ENCODE measurements around the gene POLR2L.
A peak's percentile ranks its signal among the peaks of the same experiment; 100 is the strongest.

The POLR2L gene

GRCh38 chr11:791658-792534 lies 50.4 kb downstream of the POLR2L start:
- TF ChIP-seq CTCF (IDR thresholded peaks at IDR 0.05; ENCODE audit: borderline replicate concordance, insufficient read depth, low read depth, low read length): no peak
- H3K4me3 ChIP-seq (ENCODE audit: low read depth, low read length): no peak overlapping the region

GRCh38 chr11:790721-791564 lies 51.4 kb downstream of the POLR2L start:
- no peak for TF ChIP-seq CTCF (IDR thresholded peaks at IDR 0.05; ENCODE audit: borderline replicate concordance, insufficient read depth, low read depth, low read length)
- no peak overlapping the region for H3K4me3 ChIP-seq (ENCODE audit: low read depth, low read length)

- TF ChIP-seq CTCF (IDR thresholded peaks at IDR 0.05; ENCODE audit: borderline replicate concordance, insufficient read depth, low read depth, low read length): no peak
- peak within 1 kb of the TSS; percentile 49 for H3K4me3 ChIP-seq (ENCODE audit: low read depth, low read length)
Observed at GRCh38 chr11:789943-790342, 52.4 kb downstream of the POLR2L start, which contains the start of gene CEND1. TSS of gene CEND1 (minus strand) at chr11:790090. CDS start at chr11:788576, 1,514 bp downstream.
